GM19455 (cell line): ENCODE results near the gene ASPRV1.
"Not testable (repeated sequence)": the region's sequence is repeated elsewhere in the genome, so short reads cannot be mapped to it uniquely, and the experiment has no call there.

Experiments used
- ATAC-seq: cut with Tn5 transposase; IDR thresholded peaks from one replicate; pipeline ENCODE4 v1.9.1; 2021; ENCODE audit not compliant: unreplicated experiment

The ASPRV1 gene

GRCh38 chr2:69961496-69961895 lies at the start of gene ASPRV1:
Gene ASPRV1, minus strand, starts transcription at chr2:69961631. Its CDS starts 195 bp downstream, at chr2:69961436.
- no peak for ATAC-seq

GRCh38 chr2:70010576-70011111 lies 49.2 kb upstream of the ASPRV1 start:
- ATAC-seq: no peak

GRCh38 chr2:70009762-70010575 lies 48.5 kb upstream of the ASPRV1 start:
- ATAC-seq: no peak

- ATAC-seq: no peak
These were observed 46.9 kb upstream of the ASPRV1 start for GRCh38 chr2:70008290-70008689.

GRCh38 chr2:70007151-70007550 lies 45.7 kb upstream of the ASPRV1 start:
- no peak for ATAC-seq

- ATAC-seq: no peak
These were observed 45.0 kb upstream of the ASPRV1 start for GRCh38 chr2:70006447-70006784.

- no peak for ATAC-seq
These were observed 44.5 kb upstream of the ASPRV1 start for GRCh38 chr2:70005752-70006446.

- ATAC-seq: no peak
These were observed 43.8 kb upstream of the ASPRV1 start for GRCh38 chr2:70005216-70005615.

- no peak for ATAC-seq
These were observed 41.8 kb upstream of the ASPRV1 start for GRCh38 chr2:70003093-70003830.

GRCh38 chr2:70002241-70002899 lies 40.9 kb upstream of the ASPRV1 start:
- ATAC-seq: no peak

GRCh38 chr2:70000529-70000928 lies 39.1 kb upstream of the ASPRV1 start:
- ATAC-seq: not testable (repeated sequence)

GRCh38 chr2:69998761-69999160 lies 37.3 kb upstream of the ASPRV1 start:
- ATAC-seq: no peak

- ATAC-seq: no peak
These were observed 35.8 kb upstream of the ASPRV1 start for GRCh38 chr2:69997015-69997830.

- no peak for ATAC-seq
These were observed 34.1 kb upstream of the ASPRV1 start for GRCh38 chr2:69995511-69995910.

- ATAC-seq: no peak
These were observed 32.7 kb upstream of the ASPRV1 start for GRCh38 chr2:69994166-69994565.

- no peak for ATAC-seq
These were observed 32.3 kb upstream of the ASPRV1 start for GRCh38 chr2:69993708-69994107.

GRCh38 chr2:69993048-69993565 lies 31.7 kb upstream of the ASPRV1 start:
- no peak for ATAC-seq

GRCh38 chr2:69992310-69993047 lies 31.0 kb upstream of the ASPRV1 start:
- no peak for ATAC-seq

- no peak for ATAC-seq
These were observed 28.1 kb upstream of the ASPRV1 start for GRCh38 chr2:69989441-69990105.
